Vagina (tissue), 2 donors: ENCODE results near the gene SP8. TPM values are rescaled to one million over a fixed set of nuclear protein-coding genes. Genes with fewer than 3 reads are reported as not detected.
A peak's percentile ranks its signal among the peaks of the same experiment; 100 is the strongest.

ENCODE experiments used
- DNase-seq, 2 donors: peaks; one replicate each; pipeline ENCODE4 v3.0.0-alpha.2; 2017; ENCODE audit errors: extremely low spot score in 2 of 2
- H3K27ac ChIP-seq: fragments of 200-600 bp; sonication (generic); one replicate; pipeline ENCODE4 v1.5.1; 2019
- H3K27me3 ChIP-seq: fragments of 200-600 bp; sonication (generic); one replicate; pipeline ENCODE4 v1.5.1; 2019
- H3K36me3 ChIP-seq, 2 donors: fragments of 200-600 bp; sonication (generic); one replicate each; pipeline ENCODE4 v1.5.1; 2017 to 2019
- H3K4me1 ChIP-seq: fragments of 200-600 bp; sonication (generic); one replicate; pipeline ENCODE4 v1.5.1; 2019
- H3K4me3 ChIP-seq, 2 donors: fragments of 200-600 bp; sonication (generic); 1 replicate in 1 of 2; 2 replicates in 1 of 2; pipeline ENCODE4 v1.5.1; 2016 to 2019
- H3K9me3 ChIP-seq: fragments of 200-600 bp; sonication (generic); one replicate; pipeline ENCODE4 v1.5.1; 2019
- CTCF ChIP-seq, 3 experiments: fragments of 450-650 bp in 2 of 3; fragments of 200-600 bp in 1 of 3; sonication (generic) in 1 of 3; IDR thresholded peaks; one replicate each; pipeline ENCODE4 v1.5.1; 2017 to 2019; ENCODE audit warnings: antibody characterized with exemption in 3 of 3, mild to moderate bottlenecking in 2 of 3, moderate library complexity in 2 of 3
- POLR2A ChIP-seq, 2 donors: fragments of 450-650 bp; IDR thresholded peaks; one replicate each; pipeline ENCODE4 v1.6.1; 2017; ENCODE audit warnings: antibody characterized with exemption in 2 of 2, mild to moderate bottlenecking in 2 of 2, moderate library complexity in 2 of 2
- POLR2AphosphoS5 ChIP-seq, 2 donors: sonication (generic); formaldehyde crosslinking; IDR thresholded peaks; one replicate each; pipeline ENCODE4 v1.9.0; 2017; ENCODE audit warnings: antibody characterized with exemption in 2 of 2, mild to moderate bottlenecking in 2 of 2, low read depth in 1 of 2; ENCODE audit not compliant: insufficient read depth in 1 of 2
- intact Hi-C: fragments of 100-400 bp; cut with DNase I; formaldehyde crosslinking; loops from one replicate; pipeline ENCODE4 v1.15.1; 2023
- total RNA-seq: library from RNA; depleted of rRNA; stranded (reverse); fragments of >200 nt; gene quantifications from one replicate; pipeline ENCODE4 v1.2.3, GENCODE V29; 2016

SP8 gene
- total RNA-seq, 1 donor from 2014 or later, result 2.9 TPM

GRCh38 chr7:20791538-20792434, 5.1 kb upstream of the SP8 start:
- Histone ChIP-seq H3K4me1 (peaks cover under 1% of the 10 kb centered on the region), H3K4me3 (no peak overlapping the region), H3K27me3 (no peaks in the 10 kb centered on the region), H3K9me3 (no peaks in the 10 kb centered on the region), H3K27ac (no peak overlapping the region), H3K36me3 (no peaks in the 10 kb centered on the region)
- intact Hi-C loops, result no loop called here
- no peak for TF ChIP-seq CTCF (IDR thresholded peaks at IDR 0.05)
- TF ChIP-seq POLR2AphosphoS5 (IDR thresholded peaks at IDR 0.05; ENCODE audit: insufficient read depth in 1 of 2, low read depth in 1 of 2), result no peak
- TF ChIP-seq POLR2A (IDR thresholded peaks at IDR 0.05), result no peak
- DNase-seq, result no peak

- Histone ChIP-seq H3K27me3 (no peaks in the 10 kb centered on the region), H3K9me3 (no peaks in the 10 kb centered on the region), H3K36me3 (no peaks in the 10 kb centered on the region), H3K4me3 (no peak overlapping the region), H3K4me1 (peaks cover 12% of the 10 kb centered on the region), H3K27ac (no peak overlapping the region)
- intact Hi-C loops, result no loop called here
- no peak for TF ChIP-seq POLR2A (IDR thresholded peaks at IDR 0.05)
- no peak for TF ChIP-seq POLR2AphosphoS5 (IDR thresholded peaks at IDR 0.05; ENCODE audit: insufficient read depth in 1 of 2, low read depth in 1 of 2)
- no peak for TF ChIP-seq CTCF (IDR thresholded peaks at IDR 0.05)
- DNase-seq, result no peak
These were observed 3.7 kb upstream of the SP8 start for GRCh38 chr7:20790375-20790774.

- DNase-seq, result no peak
- intact Hi-C loops, result no loop called here
- H3K27me3 ChIP-seq, result peaks cover 8% of the 10 kb centered on the region
These were observed 1.8 kb upstream of the SP8 start for GRCh38 chr7:20788420-20788990.

GRCh38 chr7:20787660-20788419, 1.2 kb upstream of the SP8 start:
- H3K27me3 ChIP-seq, result peaks cover 8% of the 10 kb centered on the region
- no peaks in the 10 kb centered on the region for H3K9me3 ChIP-seq
- H3K36me3 ChIP-seq, result no peaks in the 10 kb centered on the region
- H3K27ac ChIP-seq, result no peak overlapping the region
- DNase-seq, result no peak
- TF ChIP-seq POLR2A (IDR thresholded peaks at IDR 0.05) (no peak), CTCF (IDR thresholded peaks at IDR 0.05) (no peak), POLR2AphosphoS5 (IDR thresholded peaks at IDR 0.05; ENCODE audit: insufficient read depth in 1 of 2, low read depth in 1 of 2) (no peak)
- H3K4me3 ChIP-seq, result no peak overlapping the region
- peaks cover 30% of the 10 kb centered on the region for H3K4me1 ChIP-seq
- intact Hi-C loops, result no loop called here

More at GRCh38 chr7:20788420-20788990, 1.8 kb upstream of the SP8 start:
- TF ChIP-seq POLR2A (IDR thresholded peaks at IDR 0.05) (no peak), POLR2AphosphoS5 (IDR thresholded peaks at IDR 0.05; ENCODE audit: insufficient read depth in 1 of 2, low read depth in 1 of 2) (no peak)
- Histone ChIP-seq H3K27ac (no peak overlapping the region), H3K9me3 (no peaks in the 10 kb centered on the region), H3K4me1 (peaks cover 28% of the 10 kb centered on the region), H3K36me3 (no peaks in the 10 kb centered on the region), H3K4me3 (no peak overlapping the region)

GRCh38 chr7:20786421-20786778, 286 bp downstream of the SP8 start:
- H3K4me1 ChIP-seq, result peaks cover 30% of the 10 kb centered on the region
- no peak for TF ChIP-seq POLR2AphosphoS5 (IDR thresholded peaks at IDR 0.05; ENCODE audit: insufficient read depth in 1 of 2, low read depth in 1 of 2)
- no peak for TF ChIP-seq POLR2A (IDR thresholded peaks at IDR 0.05)
- no peak for TF ChIP-seq CTCF (IDR thresholded peaks at IDR 0.05)
- no peaks in the 10 kb centered on the region for H3K36me3 ChIP-seq
- intact Hi-C loops, result no loop called here
- H3K4me3 ChIP-seq, result peak overlapping the region; percentile 31 to 33
- H3K9me3 ChIP-seq, result no peaks in the 10 kb centered on the region
- peaks cover 8% of the 10 kb centered on the region for H3K27me3 ChIP-seq
- DNase-seq, result no peak
- H3K27ac ChIP-seq, result no peak overlapping the region
